SU-DHL-6 (cell line): ENCODE data around the gene CD244.

ENCODE experiments used
- CTCF ChIP-seq: fragments of 200-600 bp; sonication (generic); IDR thresholded peaks from one replicate; pipeline ENCODE4 v1.5.1; 2017; ENCODE audit warnings: antibody characterized with exemption, mild to moderate bottlenecking, low read length, moderate library complexity; ENCODE audit not compliant: insufficient read depth, poor library complexity, severe bottlenecking
- EZH2phosphoT487 ChIP-seq: fragments of 200-600 bp; sonication (generic), shearing (Covaris generic); conservative IDR thresholded peaks from 2 replicates; pipeline ENCODE4 v1.6.1; 2018; ENCODE audit warnings: mild to moderate bottlenecking, antibody characterized with exemption, low read length, moderate library complexity, mixed read lengths

GRCh38 chr1:160844447-160845232 is 18.0 kb downstream of the CD244 start:
- TF ChIP-seq CTCF (no peak), EZH2phosphoT487 (no peak)
